ENCODE results near the gene CCAR1.
"Not testable (repeated sequence)": the region's sequence is repeated elsewhere in the genome, so short reads cannot be mapped to it uniquely, and the experiment has no call there.

The CCAR1 gene

DNA sequence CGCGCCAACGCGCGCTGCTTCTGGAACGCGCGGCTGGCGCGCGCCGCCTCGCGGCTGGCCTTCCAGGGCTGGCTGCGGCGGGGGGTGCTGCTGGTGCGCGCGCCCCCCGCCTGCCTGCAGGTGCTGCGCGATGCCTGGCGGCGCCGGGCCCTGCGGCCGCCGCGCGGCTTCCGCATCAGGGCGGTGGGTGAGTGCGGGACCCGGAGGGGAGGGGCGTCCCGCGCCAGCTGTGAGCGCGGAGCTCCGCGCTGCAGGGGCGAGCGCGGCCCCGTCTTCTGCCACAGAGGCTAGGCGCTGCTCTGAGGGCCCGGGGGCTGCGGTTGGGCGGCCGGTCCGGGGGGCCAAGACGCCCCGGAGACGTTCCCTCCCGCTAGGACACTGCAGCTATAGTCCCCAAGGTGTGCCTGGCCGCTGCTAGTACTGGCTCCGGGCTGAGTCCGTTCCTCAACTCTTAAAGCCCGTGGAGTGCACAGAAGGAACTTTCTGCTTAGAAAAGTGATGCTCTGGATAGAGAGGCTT, 107.1 kb downstream of the CCAR1 start:
- DNase-seq (ENCODE audit: low read depth), result peak; percentile 14

DNA sequence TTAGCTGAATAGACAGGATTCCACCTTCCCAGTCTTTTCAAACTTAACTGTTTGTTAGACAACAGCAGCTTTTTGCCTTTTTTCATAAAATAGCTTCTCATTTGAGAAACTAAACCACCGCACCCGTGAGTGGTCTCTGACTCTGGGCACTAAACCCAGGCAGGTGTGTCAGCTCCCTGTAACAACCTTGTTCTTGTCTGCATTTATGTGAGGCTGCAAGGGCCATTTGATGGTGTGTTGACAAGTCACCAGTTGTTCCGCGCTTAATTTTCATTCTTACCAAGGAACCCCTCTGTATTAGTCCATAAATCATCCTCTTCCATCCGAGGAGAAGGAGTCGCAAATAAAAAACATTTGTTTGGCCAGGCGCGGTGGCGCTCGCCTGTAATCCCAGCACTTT, 107.8 kb downstream of the CCAR1 start:
- no peak for DNase-seq (ENCODE audit: low read depth)

DNA sequence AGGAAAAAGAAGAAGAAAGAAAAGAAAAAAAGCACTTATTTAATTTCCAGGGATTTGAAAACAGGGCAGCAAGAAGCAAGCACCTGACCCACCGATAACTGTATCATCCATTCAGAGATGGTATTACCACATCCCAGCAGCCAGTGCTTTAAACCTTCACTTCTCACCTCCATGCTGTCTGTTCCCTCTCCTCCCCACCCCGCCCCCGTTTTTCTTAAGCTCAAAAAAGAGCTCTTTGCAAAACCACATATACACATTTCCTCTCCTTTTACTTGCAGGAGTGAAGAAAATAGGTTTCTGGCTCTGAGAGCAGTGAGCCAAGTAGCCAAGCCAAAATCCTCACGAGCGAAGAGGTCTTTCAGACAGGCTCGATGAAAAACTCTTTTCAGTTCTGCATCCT, 108.5 kb downstream of the CCAR1 start:
- no peak for DNase-seq (ENCODE audit: low read depth)

DNA sequence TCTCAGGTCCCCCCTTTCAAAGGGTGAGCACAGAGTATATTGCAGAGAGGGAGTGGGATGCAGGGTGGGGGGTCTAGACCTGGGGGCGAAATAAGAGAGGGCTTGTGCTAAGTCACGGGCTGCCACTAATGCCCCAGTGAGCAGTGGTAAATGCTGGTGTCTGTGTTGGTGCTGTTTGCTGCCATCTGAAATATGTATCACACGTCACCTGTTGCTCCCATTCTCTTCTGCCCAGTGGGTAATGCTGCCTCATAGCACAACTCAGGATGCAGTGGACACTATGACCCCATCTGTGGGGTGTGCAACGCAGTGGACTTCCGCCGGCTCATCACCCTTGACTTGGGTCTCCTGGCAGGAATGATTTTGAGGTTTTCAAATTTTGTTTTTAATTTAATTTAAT, 108.9 kb downstream of the CCAR1 start:
- DNase-seq (ENCODE audit: low read depth), result no peak

DNA sequence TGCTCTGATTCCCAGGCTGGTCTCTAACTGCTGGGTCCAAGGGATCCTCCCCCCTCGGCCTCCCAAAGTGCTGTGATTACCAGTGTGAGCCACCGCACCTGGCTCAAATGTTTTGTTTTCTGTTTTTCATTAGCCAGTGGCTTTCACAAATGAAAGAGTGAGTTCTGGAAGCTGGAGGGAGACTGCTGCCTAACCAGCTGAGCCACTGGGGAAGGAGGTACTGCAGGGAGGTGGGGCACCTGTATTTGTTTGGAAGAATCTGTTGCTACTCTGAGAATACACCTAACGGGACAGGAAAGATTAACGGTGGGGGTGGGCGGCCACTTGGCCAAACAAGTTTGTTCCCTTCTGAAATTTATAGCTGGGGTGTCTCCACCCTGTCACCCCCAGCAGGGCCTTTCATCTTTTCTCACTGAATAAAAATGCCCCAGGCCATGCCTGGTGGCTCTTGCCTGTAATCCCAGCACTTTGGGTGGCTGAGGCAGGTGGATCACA, 111.0 kb downstream of the CCAR1 start:
- no peak for DNase-seq (ENCODE audit: low read depth)

DNA sequence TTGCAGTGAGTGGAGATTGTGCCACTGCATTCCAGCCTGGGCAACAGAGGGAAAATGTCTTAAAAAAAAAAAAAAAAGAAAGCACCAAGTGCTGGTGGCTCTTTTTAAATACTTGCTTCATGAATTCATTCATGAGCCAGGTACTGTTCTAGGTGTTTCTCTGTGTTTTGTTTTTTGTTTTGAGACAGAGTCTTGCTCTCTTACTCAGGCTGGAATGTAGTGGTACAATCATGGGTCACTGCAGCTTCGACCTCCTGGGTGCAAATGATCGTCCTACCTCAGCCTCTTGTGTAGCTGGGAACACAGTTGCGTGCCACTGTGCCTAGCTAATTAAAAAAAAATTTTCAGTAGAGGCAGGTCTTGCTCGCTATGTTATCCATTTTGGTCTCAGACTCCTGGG, 111.6 kb downstream of the CCAR1 start:
- DNase-seq (ENCODE audit: low read depth), result no peak

DNA sequence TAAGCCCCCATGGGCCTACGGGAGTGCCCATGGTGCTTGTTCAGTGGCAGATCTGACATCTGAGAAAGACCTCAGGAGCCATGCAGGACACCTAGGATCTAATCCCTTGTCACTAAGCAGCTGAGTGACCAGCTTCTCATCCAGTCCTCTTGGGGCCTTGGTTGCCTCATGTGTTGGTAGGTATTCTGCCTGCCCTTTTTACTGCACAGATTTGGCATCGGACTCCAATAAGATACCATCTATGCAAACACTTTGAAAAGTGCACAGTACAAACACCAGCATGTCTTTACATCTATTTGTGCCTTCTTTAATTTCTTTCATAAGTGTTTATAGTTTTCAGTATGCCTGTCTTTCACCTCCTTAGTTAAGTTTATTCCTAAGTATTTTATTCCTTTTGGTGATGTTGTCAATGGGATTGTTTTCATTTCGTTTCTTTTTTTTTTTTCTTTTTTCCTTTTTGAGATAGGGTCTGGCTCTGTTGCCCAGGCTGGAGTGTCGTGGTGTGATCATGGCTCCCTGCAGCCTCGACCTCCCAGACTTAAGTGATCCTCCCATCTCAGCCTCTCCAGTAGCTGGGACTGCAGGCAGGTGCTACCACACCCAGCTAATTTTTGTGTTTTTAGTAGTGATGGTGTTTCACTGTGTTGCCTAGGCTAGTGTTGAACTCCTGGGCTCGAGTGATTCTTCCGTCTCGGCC, 116.7 kb downstream of the CCAR1 start:
- DNase-seq (ENCODE audit: low read depth), result no peak

DNA sequence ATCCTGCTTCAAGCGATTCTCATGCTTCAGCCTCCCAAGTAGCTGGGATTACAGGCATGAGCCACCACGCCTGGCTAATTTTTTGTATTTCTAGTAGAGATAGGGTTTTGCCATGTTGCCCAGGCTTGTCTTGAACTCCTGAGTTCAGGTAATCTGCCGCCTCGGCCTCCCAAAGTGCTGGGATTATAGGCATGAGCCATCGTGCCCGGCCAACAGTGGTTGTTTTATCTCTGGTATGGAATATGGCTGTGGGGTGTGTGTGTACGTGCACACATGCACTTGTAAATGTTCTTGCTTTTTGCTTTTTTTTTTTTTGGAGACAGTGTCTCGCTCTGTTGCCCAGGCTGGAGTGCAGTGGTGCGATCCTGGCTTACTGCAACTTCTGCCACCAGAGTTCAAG, 119.6 kb downstream of the CCAR1 start:
- not testable (repeated sequence) for DNase-seq (ENCODE audit: low read depth)
